Sigmoid colon (tissue), 7 donors: Measurements from ENCODE around the gene NELFB. TPM values are rescaled to one million over a fixed set of nuclear protein-coding genes. Genes with fewer than 3 reads are reported as not detected.

Experiments used
- DNase-seq: peaks from one replicate; pipeline ENCODE4 v3.0.0-alpha.2; 2019
- H3K27ac ChIP-seq, 4 donors: fragments of 200-600 bp; sonication (generic); one replicate each; pipeline ENCODE4 v1.5.1; 2016 to 2019; ENCODE audit warnings: mild to moderate bottlenecking in 1 of 4
- H3K27me3 ChIP-seq, 3 donors: fragments of 200-600 bp; sonication (generic); one replicate each; pipeline ENCODE4 v1.5.1; 2019; ENCODE audit warnings: mild to moderate bottlenecking in 1 of 3
- H3K36me3 ChIP-seq, 4 donors: fragments of 200-600 bp; sonication (generic); one replicate each; pipeline ENCODE4 v1.5.1; 2016 to 2019
- H3K4me1 ChIP-seq, 4 donors: fragments of 200-600 bp; sonication (generic); one replicate each; pipeline ENCODE4 v1.5.1; 2017 to 2019
- H3K4me3 ChIP-seq, 4 donors: fragments of 200-600 bp; sonication (generic); one replicate each; pipeline ENCODE4 v1.5.1; 2017 to 2019; ENCODE audit warnings: mild to moderate bottlenecking in 2 of 4, moderate library complexity in 1 of 4
- H3K9me3 ChIP-seq, 4 donors: fragments of 200-600 bp in 3 of 4; sonication (generic) in 3 of 4; one replicate each; pipeline versions ENCODE4 v1.5.1 to v1.6.1; 2013 to 2019
- CTCF ChIP-seq, 4 experiments: fragments of 450-650 bp in 3 of 4; fragments of 200-600 bp in 1 of 4; IDR thresholded peaks; one replicate each; pipeline ENCODE4 v1.5.1; 2016 to 2019; ENCODE audit warnings: antibody characterized with exemption in 4 of 4, mild to moderate bottlenecking in 3 of 4, moderate library complexity in 2 of 4
- EP300 ChIP-seq, 4 donors: sonication (generic); formaldehyde crosslinking; IDR thresholded peaks; one replicate each; pipeline ENCODE4 v1.6.1; 2017; ENCODE audit warnings: antibody characterized with exemption in 4 of 4
- POLR2A ChIP-seq, 2 donors: fragments of 450-650 bp; IDR thresholded peaks; one replicate each; pipeline ENCODE4 v1.6.1; 2016; ENCODE audit warnings: antibody characterized with exemption in 2 of 2, mild to moderate bottlenecking in 2 of 2, moderate library complexity in 2 of 2
- POLR2AphosphoS5 ChIP-seq, 4 donors: sonication (generic); formaldehyde crosslinking; IDR thresholded peaks; one replicate each; pipeline ENCODE4 v1.6.1; 2017; ENCODE audit warnings: antibody characterized with exemption in 4 of 4
- WGBS, 2 donors: extraction: QIAGEN DNeasy Blood & Tissue Kit; methylation state at CpG; one replicate each; pipeline ENCODE4 v1.1.7; 2013; 5-methylcytosine and 5-hydroxymethylcytosine counted together
- intact Hi-C: fragments of 100-400 bp; cut with DNase I; formaldehyde crosslinking; loops from one replicate; pipeline ENCODE4 v1.15.1; 2023
- polyA plus RNA-seq, 3 donors: library from polyadenylated mRNA; stranded (reverse); fragments of 200-250 nt; gene quantifications; one replicate each; pipeline ENCODE4 v1.2.3, GENCODE V29; 2013
- total RNA-seq, 4 donors: library from RNA; depleted of rRNA; stranded (reverse); fragments of >200 nt; gene quantifications; one replicate each; pipeline ENCODE4 v1.1.0, GENCODE V29; 2016
- donor health status: healthy with polysubstance abuse.
- donor health status: Bipolar disorder and iron deficiency.
- donor health status: healthy.

NELFB gene
- total and polyA plus RNA-seq, 7 donors, result 24.7 to 70.5 (median 36.5) TPM

- intact Hi-C loops, result no loop called here
- Histone ChIP-seq H3K27ac (no peak overlapping the region), H3K4me3 (no peak overlapping the region), H3K9me3 (no peaks in the 10 kb centered on the region), H3K4me1 (peaks cover 0 to 5% (median 0%) of the 10 kb centered on the region in 4 donors), H3K36me3 (no peaks in the 10 kb centered on the region), H3K27me3 (peaks cover 35 to 71% (median 66%) of the 10 kb centered on the region in 3 donors)
- DNase-seq, result no peak
- 14 to 51% methylated on average over 31 of the region's 31 CpGs for WGBS, 2 donors
- TF ChIP-seq EP300 (IDR thresholded peaks at IDR 0.05) (no peak), POLR2A (IDR thresholded peaks at IDR 0.05) (no peak), POLR2AphosphoS5 (IDR thresholded peaks at IDR 0.05) (no peak), CTCF (IDR thresholded peaks at IDR 0.05) (no peak)
Observed at GRCh38 chr9:137229903-137230704, 25.0 kb upstream of the NELFB start.

- intact Hi-C loops, result no loop called here
- peaks cover 0 to 10% (median 4%) of the 10 kb centered on the region in 4 donors for H3K4me1 ChIP-seq
- no peak for TF ChIP-seq POLR2AphosphoS5 (IDR thresholded peaks at IDR 0.05)
- TF ChIP-seq EP300 (IDR thresholded peaks at IDR 0.05), result no peak
- TF ChIP-seq POLR2A (IDR thresholded peaks at IDR 0.05), result no peak
- no peak for TF ChIP-seq CTCF (IDR thresholded peaks at IDR 0.05)
- no peak within 1 kb of the TSS for H3K27ac ChIP-seq
- H3K36me3 ChIP-seq, result no peaks in the 10 kb centered on the region
- 24 to 69% methylated on average over 14 of the region's 14 CpGs for WGBS, 2 donors
- peaks cover 35 to 71% (median 71%) of the 10 kb centered on the region in 3 donors for H3K27me3 ChIP-seq
- no peak for DNase-seq
- H3K9me3 ChIP-seq, result no peaks in the 10 kb centered on the region
- no peak within 1 kb of the TSS for H3K4me3 ChIP-seq
Observed at GRCh38 chr9:137230705-137231371, 24.3 kb upstream of the NELFB start, which contains the start of gene SLC34A3. SLC34A3 (plus strand) TSS chr9:137230901; CDS start chr9:137231703, 802 bp downstream.

- TF ChIP-seq CTCF (IDR thresholded peaks at IDR 0.05), result no peak
- no peak for TF ChIP-seq POLR2A (IDR thresholded peaks at IDR 0.05)
- TF ChIP-seq EP300 (IDR thresholded peaks at IDR 0.05), result no peak
- TF ChIP-seq POLR2AphosphoS5 (IDR thresholded peaks at IDR 0.05), result no peak
- no peak for DNase-seq
- Histone ChIP-seq H3K4me3 (no peak overlapping the region), H3K27ac (no peak overlapping the region), H3K9me3 (no peaks in the 10 kb centered on the region), H3K36me3 (no peaks in the 10 kb centered on the region), H3K27me3 (peaks cover 35 to 71% (median 71%) of the 10 kb centered on the region in 3 donors), H3K4me1 (peaks cover 0 to 17% (median 11%) of the 10 kb centered on the region in 4 donors)
- 88 to 89% methylated on average over 23 of the region's 23 CpGs for WGBS, 2 donors
- intact Hi-C loops, result no loop called here
Observed at GRCh38 chr9:137231372-137232039, 23.6 kb upstream of the NELFB start.

- Histone ChIP-seq H3K27me3 (peaks cover 35 to 71% (median 71%) of the 10 kb centered on the region in 3 donors), H3K4me1 (peaks cover 0 to 22% (median 17%) of the 10 kb centered on the region in 4 donors), H3K9me3 (no peaks in the 10 kb centered on the region), H3K36me3 (no peaks in the 10 kb centered on the region), H3K4me3 (no peak overlapping the region), H3K27ac (no peak overlapping the region)
- TF ChIP-seq POLR2A (IDR thresholded peaks at IDR 0.05) (no peak), CTCF (IDR thresholded peaks at IDR 0.05) (no peak), POLR2AphosphoS5 (IDR thresholded peaks at IDR 0.05) (no peak), EP300 (IDR thresholded peaks at IDR 0.05) (no peak)
- intact Hi-C loops, result no loop called here
- 52 to 77% methylated on average over 10 of the region's 10 CpGs for WGBS, 2 donors
- DNase-seq, result no peak
Observed at GRCh38 chr9:137232101-137232500, 23.0 kb upstream of the NELFB start.
